WTC11 (cell line): ENCODE data around the gene NOL4L. TPM values are rescaled to one million over a fixed set of nuclear protein-coding genes. Genes with fewer than 3 reads are reported as not detected.
A peak's percentile ranks its signal among the peaks of the same experiment; 100 is the strongest.

ENCODE experiments used
- ATAC-seq: fragments of 200-7000 bp; cut with Tn5 transposase; 2 replicates; pipeline ENCODE4 v1.10.0; 2021; ENCODE audit warnings: mild to moderate bottlenecking, moderate library complexity
- CTCF ChIA-PET: fragments of 300-600 bp; sonication (Branson Sonifier 250); formaldehyde crosslinking; loops from one replicate; lab custom pipeline; 2021; ENCODE audit warnings: antibody characterized with exemption; lab: Charles Lee
- POLR2A ChIA-PET: fragments of 350-600 bp; sonication (Branson Sonifier 250); formaldehyde crosslinking; loops from one replicate; lab custom pipeline; 2021; ENCODE audit warnings: antibody characterized with exemption; lab: Charles Lee
- DNase-seq: peaks from one replicate; pipeline ENCODE4 v3.0.0; 2021; ENCODE audit warnings: low spot score
- H3K27ac Mint-ChIP-seq: 2 replicates; pipeline ENCODE4 v1.8.0; 2021; ENCODE audit warnings: mixed read lengths
- H3K27me3 Mint-ChIP-seq: 2 replicates; pipeline ENCODE4 v1.8.0; 2021; ENCODE audit warnings: low read depth, mild to moderate bottlenecking, moderate library complexity, mixed read lengths
- H3K36me3 Mint-ChIP-seq: 2 replicates; pipeline ENCODE4 v1.8.0; 2021; ENCODE audit warnings: mixed read lengths
- H3K4me1 Mint-ChIP-seq: 2 replicates; pipeline ENCODE4 v1.8.0; 2022; ENCODE audit warnings: mixed read lengths
- H3K4me3 Mint-ChIP-seq: 2 replicates; pipeline ENCODE4 v1.8.0; 2021; ENCODE audit warnings: mild to moderate bottlenecking, moderate library complexity, mixed read lengths
- H3K9me3 Mint-ChIP-seq: 2 replicates; pipeline ENCODE4 v1.8.0; 2021; ENCODE audit warnings: mixed read lengths
- CREM ChIP-seq: sonication (generic); formaldehyde crosslinking; IDR thresholded peaks from 2 replicates; pipeline ENCODE4 v1.8.1; 2022; ENCODE audit warnings: mild to moderate bottlenecking, missing genetic modification reagents, moderate library complexity
- EMX1 ChIP-seq: fragments of 250-450 bp; sonication (Bioruptor Pico); IDR thresholded peaks from 2 replicates; pipeline ENCODE4 v1.8.0; 2021; ENCODE audit warnings: mild to moderate bottlenecking
- FOXK1 ChIP-seq: sonication (generic); formaldehyde crosslinking; IDR thresholded peaks from 2 replicates; pipeline ENCODE4 v1.8.0; 2022; ENCODE audit warnings: mild to moderate bottlenecking, moderate library complexity, missing genetic modification reagents
- HMGXB4 ChIP-seq: sonication (generic); formaldehyde crosslinking; IDR thresholded peaks from 2 replicates; pipeline ENCODE4 v1.8.1; 2023; ENCODE audit warnings: mild to moderate bottlenecking, moderate library complexity, missing genetic modification reagents
- JAZF1 ChIP-seq: fragments of 250-450 bp; sonication (Bioruptor Pico); IDR thresholded peaks from 2 replicates; pipeline ENCODE4 v1.9.0; 2021; ENCODE audit warnings: moderate library complexity, mild to moderate bottlenecking, inconsistent platforms
- NR1H2 ChIP-seq: sonication (generic); formaldehyde crosslinking; IDR thresholded peaks from 2 replicates; pipeline ENCODE4 v1.9.0; 2021; ENCODE audit warnings: mild to moderate bottlenecking, moderate library complexity, missing genetic modification reagents
- RORB ChIP-seq: fragments of 250-450 bp; sonication (Bioruptor Pico); IDR thresholded peaks from 2 replicates; pipeline ENCODE4 v1.9.0; 2021; ENCODE audit warnings: mild to moderate bottlenecking
- SMAD3 ChIP-seq: sonication (generic); formaldehyde crosslinking; IDR thresholded peaks from 2 replicates; pipeline ENCODE4 v1.8.0; 2022; ENCODE audit warnings: missing genetic modification reagents, mild to moderate bottlenecking, borderline replicate concordance
- SMAD4 ChIP-seq: sonication (generic); formaldehyde crosslinking; IDR thresholded peaks from 2 replicates; pipeline ENCODE4 v1.8.0; 2022; ENCODE audit warnings: mild to moderate bottlenecking, missing genetic modification reagents
- TP53 ChIP-seq: sonication (generic); formaldehyde crosslinking; IDR thresholded peaks from 2 replicates; pipeline ENCODE4 v1.8.1; 2023; ENCODE audit warnings: mild to moderate bottlenecking, missing genetic modification reagents
- ZMAT4 ChIP-seq: fragments of 250-450 bp; sonication (Bioruptor Pico); IDR thresholded peaks from 2 replicates; pipeline ENCODE4 v1.9.0; 2021; ENCODE audit warnings: mild to moderate bottlenecking
- ZNF232 ChIP-seq: sonication (generic); formaldehyde crosslinking; IDR thresholded peaks from 2 replicates; pipeline ENCODE4 v1.8.0; 2022; ENCODE audit warnings: mild to moderate bottlenecking, missing genetic modification reagents
- ZNF317 ChIP-seq: sonication (generic); formaldehyde crosslinking; IDR thresholded peaks from 2 replicates; pipeline ENCODE4 v1.8.1; 2023; ENCODE audit warnings: low read depth, mild to moderate bottlenecking, moderate library complexity, missing genetic modification reagents, borderline replicate concordance
- ZNF396 ChIP-seq: fragments of 250-450 bp; sonication (Bioruptor Pico); IDR thresholded peaks from 2 replicates; pipeline ENCODE4 v1.8.0; 2021; ENCODE audit warnings: mild to moderate bottlenecking, moderate library complexity, borderline replicate concordance
- ZNF425 ChIP-seq: fragments of 250-450 bp; sonication (Bioruptor Pico); conservative IDR thresholded peaks from 2 replicates; pipeline ENCODE4 v1.9.0; 2021; ENCODE audit warnings: mild to moderate bottlenecking
- ZNF532 ChIP-seq: fragments of 250-450 bp; sonication (Bioruptor Pico); IDR thresholded peaks from 2 replicates; pipeline ENCODE4 v1.9.0; 2021; ENCODE audit warnings: mild to moderate bottlenecking, borderline replicate concordance
- total RNA-seq: library from RNA; stranded (reverse); gene quantifications from 3 replicates; pipeline ENCODE4 v1.2.3, GENCODE V29; 2021
- TF ChIP-seq, protein P1 (sequence below): sonication (generic); formaldehyde crosslinking; IDR thresholded peaks from 2 replicates; pipeline ENCODE4 v1.8.1; 2023; ENCODE audit warnings: mild to moderate bottlenecking, missing genetic modification reagents
- TF ChIP-seq, protein P2 (sequence below): sonication (generic); formaldehyde crosslinking; IDR thresholded peaks from 2 replicates; pipeline ENCODE4 v1.8.0; 2022; ENCODE audit warnings: mild to moderate bottlenecking, missing genetic modification reagents

Gene NOL4L
- total RNA-seq, 1 experiment from 2014 or later = 29.0 TPM

DNA sequence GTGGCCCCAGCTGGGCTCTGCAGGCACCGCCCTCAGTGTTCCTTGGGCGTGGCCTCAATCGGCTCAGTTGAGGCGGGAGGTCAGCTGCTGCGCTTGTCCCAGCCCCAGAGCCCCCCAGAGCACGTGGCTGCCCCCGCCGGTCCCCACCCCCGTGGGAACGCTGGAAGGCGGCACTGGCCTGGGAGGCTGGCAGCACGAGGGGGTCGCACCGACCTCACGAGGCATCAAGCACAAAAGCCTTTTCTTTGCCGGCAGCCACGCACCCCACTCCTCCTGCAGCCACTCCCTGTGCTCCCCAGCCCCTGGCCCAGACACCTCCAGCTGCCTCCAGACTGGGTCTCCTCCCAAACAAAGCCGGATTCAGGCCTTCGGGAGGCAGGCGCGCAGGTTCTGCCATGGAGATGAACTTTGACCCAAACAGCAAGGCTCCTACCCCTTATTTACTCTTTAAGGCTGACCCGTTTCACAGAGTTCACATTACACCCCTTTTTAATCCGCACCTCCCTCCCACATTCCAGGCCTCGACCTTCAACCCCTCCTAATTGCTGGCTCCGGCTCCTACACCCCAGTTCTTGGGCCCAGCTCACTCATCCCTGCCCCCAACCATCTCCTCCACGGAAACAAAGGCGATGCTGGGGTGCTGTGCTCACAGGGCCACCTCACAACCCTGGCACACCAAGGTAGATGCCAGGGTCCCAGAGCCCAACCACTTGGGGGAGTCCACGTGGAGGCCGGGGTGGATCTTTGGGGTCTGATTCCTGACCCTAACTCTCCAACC is 111.7 kb downstream of the NOL4L start (continued):
- no peak for TF ChIP-seq CREM (CRISPR knock-in tag)

DNA sequence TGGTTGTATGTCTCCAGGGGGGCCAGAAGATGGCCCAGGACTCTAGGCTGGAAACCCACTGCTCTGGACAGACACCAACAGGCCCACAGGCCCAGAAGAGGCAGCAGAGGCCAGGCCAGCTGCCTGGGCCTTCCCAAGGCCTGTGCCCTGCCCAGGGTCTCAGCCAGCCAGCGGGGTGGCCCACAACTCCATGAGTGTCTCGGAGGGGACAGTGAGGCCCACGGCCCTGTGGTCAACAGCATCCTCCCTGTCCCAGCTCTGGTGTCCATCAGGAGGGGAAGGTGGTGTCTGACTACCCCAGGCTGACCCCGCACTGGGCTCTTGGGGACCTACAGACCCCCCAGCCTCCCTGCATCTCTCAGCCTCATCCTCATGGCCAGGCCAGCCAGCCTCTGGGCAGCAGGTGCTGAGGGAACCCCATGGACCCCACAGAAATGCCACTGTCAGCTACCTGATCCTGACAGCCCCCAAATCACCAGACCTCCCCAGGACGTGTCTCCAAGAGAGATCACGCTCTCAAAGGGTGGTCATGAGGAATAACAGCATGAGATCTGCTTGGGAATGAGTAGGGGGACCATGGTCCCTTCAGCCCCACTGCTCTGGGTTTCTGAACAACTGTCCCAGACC is 112.4 kb downstream of the NOL4L start:
- Mint-ChIP-seq H3K4me3 (no peak overlapping the region), H3K27ac (no peak overlapping the region), H3K27me3 (no peaks in the 10 kb centered on the region), H3K4me1 (peaks cover 43% of the 10 kb centered on the region), H3K36me3 (0 out of 2 replicates have a peak, but pooled peaks cover 3% of the 10 kb centered on the region), H3K9me3 (no peaks in the 10 kb centered on the region)
- DNase-seq (no peak), ATAC-seq (no peak)
- TF ChIP-seq FOXK1 (no peak), ZNF396 (CRISPR knock-in tag) (no peak), ZNF425 (CRISPR knock-in tag) (no peak), RORB (no peak), SMAD3 (CRISPR knock-in tag) (no peak), NR1H2 (CRISPR knock-in tag) (no peak)
- TF ChIP-seq, protein P1, sequence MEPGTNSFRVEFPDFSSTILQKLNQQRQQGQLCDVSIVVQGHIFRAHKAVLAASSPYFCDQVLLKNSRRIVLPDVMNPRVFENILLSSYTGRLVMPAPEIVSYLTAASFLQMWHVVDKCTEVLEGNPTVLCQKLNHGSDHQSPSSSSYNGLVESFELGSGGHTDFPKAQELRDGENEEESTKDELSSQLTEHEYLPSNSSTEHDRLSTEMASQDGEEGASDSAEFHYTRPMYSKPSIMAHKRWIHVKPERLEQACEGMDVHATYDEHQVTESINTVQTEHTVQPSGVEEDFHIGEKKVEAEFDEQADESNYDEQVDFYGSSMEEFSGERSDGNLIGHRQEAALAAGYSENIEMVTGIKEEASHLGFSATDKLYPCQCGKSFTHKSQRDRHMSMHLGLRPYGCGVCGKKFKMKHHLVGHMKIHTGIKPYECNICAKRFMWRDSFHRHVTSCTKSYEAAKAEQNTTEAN = no peak
- TF ChIP-seq, protein P2, sequence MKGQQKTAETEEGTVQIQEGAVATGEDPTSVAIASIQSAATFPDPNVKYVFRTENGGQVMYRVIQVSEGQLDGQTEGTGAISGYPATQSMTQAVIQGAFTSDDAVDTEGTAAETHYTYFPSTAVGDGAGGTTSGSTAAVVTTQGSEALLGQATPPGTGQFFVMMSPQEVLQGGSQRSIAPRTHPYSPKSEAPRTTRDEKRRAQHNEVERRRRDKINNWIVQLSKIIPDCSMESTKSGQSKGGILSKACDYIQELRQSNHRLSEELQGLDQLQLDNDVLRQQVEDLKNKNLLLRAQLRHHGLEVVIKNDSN (CRISPR knock-in tag) = no peak
- CTCF ChIA-PET = interaction anchor here (1.1 kb wide), 1 partner anchor 11 kb away, joined by 3 read pairs; no protein-coding TSS in a partner anchor
- POLR2A ChIA-PET = no interaction called here

GRCh38 chr20:32470940-32471339 is 114.2 kb downstream of the NOL4L start:
- Mint-ChIP-seq H3K27me3 (no peaks in the 10 kb centered on the region), H3K36me3 (0 out of 2 replicates have a peak, but pooled peaks cover 3% of the 10 kb centered on the region), H3K9me3 (no peaks in the 10 kb centered on the region), H3K4me1 (peaks cover 25% of the 10 kb centered on the region), H3K27ac (peak overlapping the region; percentile 19; the same call in 1 of the 2 replicates), H3K4me3 (no peak overlapping the region)
- CTCF ChIA-PET = interaction anchor here (0.7 to 1.7 kb wide), 10 partner anchors 9 to 182 kb away, joined by 3 to 11 read pairs (median 4); no protein-coding TSS in a partner anchor
- ATAC-seq (no peak), DNase-seq (no peak)
- POLR2A ChIA-PET = no interaction called here
- TF ChIP-seq EMX1 (CRISPR knock-in tag) = no peak
- no peak for TF ChIP-seq ZNF317 (CRISPR knock-in tag)
- TF ChIP-seq JAZF1 (CRISPR knock-in tag) = no peak
- TF ChIP-seq, protein P2 (CRISPR knock-in tag) = no peak
- TF ChIP-seq HMGXB4 = no peak
- TF ChIP-seq SMAD4 (CRISPR knock-in tag) = no peak
- no peak for TF ChIP-seq ZMAT4
- TF ChIP-seq ZNF232 = no peak
- TF ChIP-seq NR1H2 (CRISPR knock-in tag) = no peak
- no peak for TF ChIP-seq ZNF532 (CRISPR knock-in tag)
- no peak for TF ChIP-seq TP53 (CRISPR knock-in tag)
